MG63 (cell line): Measurements from ENCODE around the gene MRPS7. TPM values are rescaled to one million over a fixed set of nuclear protein-coding genes. Genes with fewer than 3 reads are reported as not detected.

Experiments used
- DNase-seq: peaks from one replicate; pipeline ENCODE4 v3.0.0-alpha.2; 2020
- H3K27me3 ChIP-seq: fragments of 250-450 bp; sonication (Bioruptor Pico); 2 replicates; pipeline ENCODE4 v1.5.1; 2020; ENCODE audit warnings: mild to moderate bottlenecking, moderate library complexity
- H3K36me3 ChIP-seq: fragments of 250-450 bp; sonication (Bioruptor Pico); 2 replicates; pipeline ENCODE4 v1.5.1; 2020; ENCODE audit warnings: mild to moderate bottlenecking, moderate library complexity
- H3K4me3 ChIP-seq: fragments of 250-450 bp; sonication (Bioruptor Pico); 2 replicates; pipeline ENCODE4 v1.5.1; 2020; ENCODE audit warnings: mild to moderate bottlenecking, moderate library complexity
- H3K9me3 ChIP-seq: fragments of 250-450 bp; sonication (Bioruptor Pico); 2 replicates; pipeline ENCODE4 v1.5.1; 2020; ENCODE audit warnings: mild to moderate bottlenecking, moderate library complexity
- total RNA-seq: library from RNA; depleted of rRNA; stranded (reverse); fragments of >200 nt; shearing (Covaris generic); gene quantifications from 2 replicates; pipeline ENCODE4 v1.2.3, GENCODE V29; 2014; ENCODE audit warnings: low replicate concordance; rRNA removed

The MRPS7 gene
- 78.0 and 101 TPM in 2 replicates for total RNA-seq

GRCh38 chr17:75261336-75262111, at the start of gene MRPS7, which contains the start of gene GGA3:
MRPS7 (plus strand) TSS chr17:75261879; CDS start chr17:75261901, 22 bp downstream.
GGA3 (minus strand) TSS chr17:75261606; CDS start chr17:75261587, 19 bp downstream.
- Histone ChIP-seq H3K4me3 (peak within 1 kb of the TSS; percentile 98), H3K9me3 (no peaks in the 10 kb centered on the region; the same call in 1 of the 2 replicates), H3K27me3 (no peaks in the 10 kb centered on the region), H3K36me3 (peaks cover 49% of the 10 kb centered on the region)
- DNase-seq = peak; percentile 95

- no peaks in the 10 kb centered on the region for H3K27me3 ChIP-seq
- H3K9me3 ChIP-seq = no peaks in the 10 kb centered on the region
- H3K4me3 ChIP-seq = no peak overlapping the region
- DNase-seq = no peak
- peaks cover 90% of the 10 kb centered on the region for H3K36me3 ChIP-seq
Observed at GRCh38 chr17:75218131-75218530, 43.5 kb upstream of the MRPS7 start.

GRCh38 chr17:75219815-75220214, 41.9 kb upstream of the MRPS7 start:
- Histone ChIP-seq H3K9me3 (no peaks in the 10 kb centered on the region), H3K4me3 (no peak overlapping the region), H3K27me3 (no peaks in the 10 kb centered on the region), H3K36me3 (peaks cover 88% of the 10 kb centered on the region)
- DNase-seq = no peak

GRCh38 chr17:75225016-75225415, 36.7 kb upstream of the MRPS7 start:
- H3K4me3 ChIP-seq = no peak overlapping the region
- peaks cover 82% of the 10 kb centered on the region for H3K36me3 ChIP-seq
- no peak for DNase-seq
- H3K9me3 ChIP-seq = no peaks in the 10 kb centered on the region
- H3K27me3 ChIP-seq = no peaks in the 10 kb centered on the region

- no peak for DNase-seq
- no peak overlapping the region for H3K4me3 ChIP-seq
- H3K36me3 ChIP-seq = peaks cover 83% of the 10 kb centered on the region
- no peaks in the 10 kb centered on the region for H3K27me3 ChIP-seq
- H3K9me3 ChIP-seq = no peaks in the 10 kb centered on the region
Observed at GRCh38 chr17:75227729-75228128, 34.0 kb upstream of the MRPS7 start.

- DNase-seq = no peak
- H3K27me3 ChIP-seq = no peaks in the 10 kb centered on the region
- H3K36me3 ChIP-seq = peaks cover 82% of the 10 kb centered on the region
- no peak overlapping the region for H3K4me3 ChIP-seq
- H3K9me3 ChIP-seq = no peaks in the 10 kb centered on the region
Observed at GRCh38 chr17:75228305-75228704, 33.4 kb upstream of the MRPS7 start.

GRCh38 chr17:75228847-75229246, 32.8 kb upstream of the MRPS7 start:
- no peak for DNase-seq
- Histone ChIP-seq H3K27me3 (no peaks in the 10 kb centered on the region), H3K4me3 (no peak overlapping the region), H3K36me3 (peaks cover 80% of the 10 kb centered on the region), H3K9me3 (no peaks in the 10 kb centered on the region)

GRCh38 chr17:75231071-75231470, 30.6 kb upstream of the MRPS7 start:
- Histone ChIP-seq H3K36me3 (peaks cover 81% of the 10 kb centered on the region), H3K4me3 (no peak overlapping the region), H3K27me3 (no peaks in the 10 kb centered on the region), H3K9me3 (no peaks in the 10 kb centered on the region)
- no peak for DNase-seq

- Histone ChIP-seq H3K4me3 (no peak overlapping the region), H3K27me3 (no peaks in the 10 kb centered on the region), H3K36me3 (peaks cover 80% of the 10 kb centered on the region), H3K9me3 (no peaks in the 10 kb centered on the region)
- no peak for DNase-seq
Observed at GRCh38 chr17:75231741-75232464, 29.8 kb upstream of the MRPS7 start.

GRCh38 chr17:75232786-75233185, 28.9 kb upstream of the MRPS7 start:
- Histone ChIP-seq H3K9me3 (no peaks in the 10 kb centered on the region), H3K36me3 (peaks cover 84% of the 10 kb centered on the region), H3K4me3 (no peak overlapping the region), H3K27me3 (no peaks in the 10 kb centered on the region)
- DNase-seq = no peak

- Histone ChIP-seq H3K4me3 (no peak overlapping the region), H3K27me3 (no peaks in the 10 kb centered on the region), H3K36me3 (peaks cover 86% of the 10 kb centered on the region), H3K9me3 (no peaks in the 10 kb centered on the region)
- no peak for DNase-seq
Observed at GRCh38 chr17:75237100-75238014, 24.3 kb upstream of the MRPS7 start.

- no peaks in the 10 kb centered on the region for H3K9me3 ChIP-seq
- no peaks in the 10 kb centered on the region for H3K27me3 ChIP-seq
- no peak for DNase-seq
- H3K36me3 ChIP-seq = peaks cover 86% of the 10 kb centered on the region
- no peak overlapping the region for H3K4me3 ChIP-seq
Observed at GRCh38 chr17:75238020-75238580, 23.6 kb upstream of the MRPS7 start.

GRCh38 chr17:75238684-75239191, 22.9 kb upstream of the MRPS7 start:
- Histone ChIP-seq H3K4me3 (no peak overlapping the region), H3K9me3 (no peaks in the 10 kb centered on the region), H3K36me3 (peaks cover 88% of the 10 kb centered on the region), H3K27me3 (no peaks in the 10 kb centered on the region)
- peak; percentile 58 for DNase-seq

GRCh38 chr17:75239214-75239613, 22.5 kb upstream of the MRPS7 start:
- Histone ChIP-seq H3K9me3 (no peaks in the 10 kb centered on the region), H3K4me3 (no peak overlapping the region), H3K36me3 (peaks cover 89% of the 10 kb centered on the region), H3K27me3 (no peaks in the 10 kb centered on the region)
- no peak for DNase-seq

GRCh38 chr17:75239778-75240393, 21.8 kb upstream of the MRPS7 start:
- Histone ChIP-seq H3K27me3 (no peaks in the 10 kb centered on the region), H3K4me3 (no peak overlapping the region), H3K36me3 (peaks cover 89% of the 10 kb centered on the region), H3K9me3 (no peaks in the 10 kb centered on the region)
- no peak for DNase-seq
